ENCODE measurements around the gene NUP93. TPM values are rescaled to one million over a fixed set of nuclear protein-coding genes. Genes with fewer than 3 reads are reported as not detected.

Gene NUP93
- total and polyA plus RNA-seq, 2 experiments from 2014 or later = 23.5 to 35.7 TPM

DNA sequence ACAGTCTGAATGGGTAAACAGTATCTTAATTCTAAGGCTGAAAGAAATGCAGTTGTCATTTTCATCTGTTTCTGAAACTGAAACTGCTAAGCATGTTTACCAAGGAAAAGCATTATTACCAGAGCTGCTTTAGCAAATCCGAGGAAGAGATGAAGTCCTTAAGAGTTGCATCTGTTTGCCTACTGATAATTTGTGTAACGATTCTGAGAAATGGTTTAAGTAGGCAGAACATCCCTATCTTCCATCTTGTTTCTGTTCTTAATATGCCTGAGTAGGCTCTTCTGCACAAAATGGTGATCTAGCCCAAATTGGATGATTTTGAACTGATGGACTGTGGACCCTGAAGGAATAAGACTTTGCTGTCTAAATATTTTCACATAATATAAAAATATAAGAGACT, 34.9 kb downstream of the NUP93 start:
- Histone ChIP-seq H3K9me2 (replicated peaks; ENCODE audit: insufficient read depth) (no peaks in the 10 kb centered on the region), H2AFZ (no peak overlapping the region), H3K27me3 (no peaks in the 10 kb centered on the region), H3K27ac (no peak overlapping the region), H3K4me2 (no peak overlapping the region), H3K79me2 (no peaks in the 10 kb centered on the region), H4K20me1 (ENCODE audit: insufficient read depth, poor library complexity, severe bottlenecking) (no peaks in the 10 kb centered on the region), H3K36me3 (replicated peaks; ENCODE audit: insufficient read depth, low read depth) (no peaks in the 10 kb centered on the region), H3K4me3 (no peak overlapping the region), H3K4me1 (ENCODE audit: insufficient read depth) (no peaks in the 10 kb centered on the region), H3K9me3 (ENCODE audit: low read depth) (no peaks in the 10 kb centered on the region)
- DNase-seq (ENCODE audit: low spot score) = no peak
- WGBS (ENCODE audit: low lambda C conversion rate, missing lambda C conversion rate) = 70% methylated on average over 2 of the region's 2 CpGs
- TF ChIP-seq EZH2phosphoT487 (IDR thresholded peaks at IDR 0.05; ENCODE audit: low read depth, severe bottlenecking, unreplicated experiment) = no peak
- TF ChIP-seq, protein P1, sequence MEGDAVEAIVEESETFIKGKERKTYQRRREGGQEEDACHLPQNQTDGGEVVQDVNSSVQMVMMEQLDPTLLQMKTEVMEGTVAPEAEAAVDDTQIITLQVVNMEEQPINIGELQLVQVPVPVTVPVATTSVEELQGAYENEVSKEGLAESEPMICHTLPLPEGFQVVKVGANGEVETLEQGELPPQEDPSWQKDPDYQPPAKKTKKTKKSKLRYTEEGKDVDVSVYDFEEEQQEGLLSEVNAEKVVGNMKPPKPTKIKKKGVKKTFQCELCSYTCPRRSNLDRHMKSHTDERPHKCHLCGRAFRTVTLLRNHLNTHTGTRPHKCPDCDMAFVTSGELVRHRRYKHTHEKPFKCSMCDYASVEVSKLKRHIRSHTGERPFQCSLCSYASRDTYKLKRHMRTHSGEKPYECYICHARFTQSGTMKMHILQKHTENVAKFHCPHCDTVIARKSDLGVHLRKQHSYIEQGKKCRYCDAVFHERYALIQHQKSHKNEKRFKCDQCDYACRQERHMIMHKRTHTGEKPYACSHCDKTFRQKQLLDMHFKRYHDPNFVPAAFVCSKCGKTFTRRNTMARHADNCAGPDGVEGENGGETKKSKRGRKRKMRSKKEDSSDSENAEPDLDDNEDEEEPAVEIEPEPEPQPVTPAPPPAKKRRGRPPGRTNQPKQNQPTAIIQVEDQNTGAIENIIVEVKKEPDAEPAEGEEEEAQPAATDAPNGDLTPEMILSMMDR (IDR thresholded peaks at IDR 0.05; ENCODE audit: poor library complexity) = no peak
- TF ChIP-seq EZH2 (IDR thresholded peaks at IDR 0.05; ENCODE audit: borderline replicate concordance) = no peak

DNA sequence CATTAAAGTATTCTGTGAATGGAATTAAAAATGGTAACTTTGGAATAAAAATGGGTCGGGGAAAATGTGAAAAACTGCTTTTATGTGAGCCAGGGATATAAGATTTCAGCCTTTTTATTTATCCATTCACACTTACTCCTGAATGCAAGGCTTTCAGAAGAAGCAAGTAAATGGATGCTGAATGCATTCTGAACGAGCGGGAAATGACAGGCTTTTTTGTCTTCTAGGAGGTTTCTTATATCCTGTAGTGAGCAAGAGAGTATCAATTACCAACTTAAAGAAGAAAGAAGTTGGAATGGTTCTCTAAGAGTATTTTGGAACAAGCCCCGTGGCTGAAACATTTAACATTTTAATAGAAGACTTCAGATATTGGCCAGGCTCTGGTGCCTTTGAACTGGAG, 36.0 kb downstream of the NUP93 start:
- WGBS (ENCODE audit: low lambda C conversion rate, missing lambda C conversion rate) = 86% methylated on average over 4 of the region's 4 CpGs
- Histone ChIP-seq H3K4me1 (ENCODE audit: insufficient read depth) (no peaks in the 10 kb centered on the region), H3K27ac (no peak overlapping the region), H3K79me2 (no peaks in the 10 kb centered on the region), H2AFZ (no peak overlapping the region), H4K20me1 (ENCODE audit: insufficient read depth, poor library complexity, severe bottlenecking) (no peaks in the 10 kb centered on the region), H3K4me3 (no peak overlapping the region), H3K9me3 (ENCODE audit: low read depth) (no peaks in the 10 kb centered on the region), H3K4me2 (no peak overlapping the region), H3K27me3 (no peaks in the 10 kb centered on the region), H3K36me3 (replicated peaks; ENCODE audit: insufficient read depth, low read depth) (no peaks in the 10 kb centered on the region), H3K9me2 (replicated peaks; ENCODE audit: insufficient read depth) (no peaks in the 10 kb centered on the region)
- DNase-seq (ENCODE audit: low spot score) = no peak
- TF ChIP-seq EZH2phosphoT487 (IDR thresholded peaks at IDR 0.05; ENCODE audit: low read depth, severe bottlenecking, unreplicated experiment) (no peak), EZH2 (IDR thresholded peaks at IDR 0.05; ENCODE audit: borderline replicate concordance) (no peak)
- TF ChIP-seq, protein P1 (IDR thresholded peaks at IDR 0.05; ENCODE audit: poor library complexity) = no peak

GRCh38 chr16:56767024-56767423, 37.1 kb downstream of the NUP93 start:
- no peaks in the 10 kb centered on the region for H3K79me2 ChIP-seq
- no peaks in the 10 kb centered on the region for H3K9me3 ChIP-seq (ENCODE audit: low read depth)
- H3K4me3 ChIP-seq = no peak overlapping the region
- H3K36me3 ChIP-seq (replicated peaks; ENCODE audit: insufficient read depth, low read depth) = no peaks in the 10 kb centered on the region
- H3K9me2 ChIP-seq (replicated peaks; ENCODE audit: insufficient read depth) = no peaks in the 10 kb centered on the region
- H3K27ac ChIP-seq = no peak overlapping the region
- WGBS (ENCODE audit: low lambda C conversion rate, missing lambda C conversion rate) = 90% methylated on average over 3 of the region's 3 CpGs
- H2AFZ ChIP-seq = no peak overlapping the region
- H3K4me1 ChIP-seq (ENCODE audit: insufficient read depth) = peaks cover 3% of the 10 kb centered on the region
- H3K4me2 ChIP-seq = no peak overlapping the region
- TF ChIP-seq, protein P1 (IDR thresholded peaks at IDR 0.05; ENCODE audit: poor library complexity) = no peak
- no peak for TF ChIP-seq EZH2 (IDR thresholded peaks at IDR 0.05; ENCODE audit: borderline replicate concordance)
- TF ChIP-seq EZH2phosphoT487 (IDR thresholded peaks at IDR 0.05; ENCODE audit: low read depth, severe bottlenecking, unreplicated experiment) = no peak
- H4K20me1 ChIP-seq (ENCODE audit: insufficient read depth, poor library complexity, severe bottlenecking) = no peaks in the 10 kb centered on the region
- H3K27me3 ChIP-seq = no peaks in the 10 kb centered on the region
- no peak for DNase-seq (ENCODE audit: low spot score)

- Histone ChIP-seq H3K4me1 (ENCODE audit: insufficient read depth) (peaks cover 3% of the 10 kb centered on the region), H2AFZ (no peak overlapping the region), H3K27ac (no peak overlapping the region), H3K36me3 (replicated peaks; ENCODE audit: insufficient read depth, low read depth) (no peaks in the 10 kb centered on the region), H3K4me3 (no peak overlapping the region), H3K27me3 (no peaks in the 10 kb centered on the region), H3K4me2 (peak overlapping the region; percentile 46), H4K20me1 (ENCODE audit: insufficient read depth, poor library complexity, severe bottlenecking) (no peaks in the 10 kb centered on the region), H3K9me2 (replicated peaks; ENCODE audit: insufficient read depth) (no peaks in the 10 kb centered on the region), H3K79me2 (peaks cover 5% of the 10 kb centered on the region), H3K9me3 (ENCODE audit: low read depth) (no peaks in the 10 kb centered on the region)
- 64% methylated on average over 3 of the region's 3 CpGs for WGBS (ENCODE audit: low lambda C conversion rate, missing lambda C conversion rate)
- DNase-seq (ENCODE audit: low spot score) = no peak
- no peak for TF ChIP-seq EZH2phosphoT487 (IDR thresholded peaks at IDR 0.05; ENCODE audit: low read depth, severe bottlenecking, unreplicated experiment)
- TF ChIP-seq, protein P1 (IDR thresholded peaks at IDR 0.05; ENCODE audit: poor library complexity) = no peak
- TF ChIP-seq EZH2 (IDR thresholded peaks at IDR 0.05; ENCODE audit: borderline replicate concordance) = no peak
These were observed 39.7 kb downstream of the NUP93 start for GRCh38 chr16:56769677-56770076.

Data from hepatocyte (in vitro differentiated cells).